Renal pelvis (tissue), 4 donors: ENCODE data around the gene B4GALT5. TPM values are rescaled to one million over a fixed set of nuclear protein-coding genes. Genes with fewer than 3 reads are reported as not detected.

Source experiments
- DNase-seq: peaks from one replicate; pipeline ENCODE4 v3.0.0-alpha.2; 2013
- polyA plus RNA-seq, 3 donors: library from polyadenylated mRNA; unstranded; fragments of 120-200 nt; gene quantifications; one replicate each; pipeline ENCODE4 v1.2.1, GENCODE V29; 2013; ENCODE audit not compliant: insufficient read length in 3 of 3

B4GALT5 gene
- polyA plus RNA-seq, 3 donors, result 46.5 to 51.9 (median 48.3) TPM

DNA sequence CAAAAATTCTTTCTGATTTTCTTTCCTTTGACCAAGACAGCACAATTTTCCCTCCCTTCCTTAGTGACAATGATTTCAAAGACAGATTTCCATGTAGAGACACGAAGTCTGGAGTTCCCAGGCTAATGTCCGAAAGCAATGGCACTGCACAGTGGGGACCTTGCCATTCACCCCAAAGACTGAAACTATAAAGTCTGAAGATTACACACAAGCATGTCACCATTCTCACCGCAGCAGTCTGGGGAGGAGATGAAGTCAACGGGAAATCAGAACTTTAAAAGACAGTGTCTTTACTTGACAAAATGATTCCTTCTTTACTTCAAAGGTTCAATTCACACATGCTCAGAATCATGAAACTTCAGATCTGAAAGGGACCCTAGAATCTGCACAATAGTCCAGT, 8.3 kb downstream of the B4GALT5 start:
- DNase-seq, result no peak

- DNase-seq, result no peak
These were observed 8.7 kb downstream of the B4GALT5 start for GRCh38 chr20:49704932-49705336.

GRCh38 chr20:49701916-49702315, 11.8 kb downstream of the B4GALT5 start:
- no peak for DNase-seq

DNA sequence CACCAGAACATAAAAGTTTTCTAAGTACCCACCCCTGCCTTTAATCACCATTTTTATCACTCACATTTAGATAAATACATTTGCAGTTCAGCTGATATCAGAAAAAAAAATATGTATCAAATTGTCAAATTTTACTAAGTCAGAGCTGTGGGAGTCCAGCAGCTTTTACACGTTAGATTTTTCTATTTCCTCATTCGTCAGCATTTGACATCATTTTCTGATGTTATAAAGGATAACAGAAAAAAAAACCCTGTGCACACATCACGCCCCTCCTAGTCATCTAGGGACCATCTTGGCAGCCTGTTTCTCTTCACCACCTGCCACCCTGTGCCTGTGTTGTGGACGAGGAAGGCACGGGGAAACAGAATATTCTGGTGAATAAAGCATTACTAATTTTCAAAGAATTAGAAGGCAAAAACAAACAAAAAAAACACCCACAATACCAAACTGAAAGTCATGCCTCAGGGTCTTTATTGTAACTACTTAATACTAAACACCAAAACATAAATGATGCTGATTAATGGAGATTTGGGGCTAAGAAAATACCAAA, 12.4 kb downstream of the B4GALT5 start:
- DNase-seq, result no peak

DNA sequence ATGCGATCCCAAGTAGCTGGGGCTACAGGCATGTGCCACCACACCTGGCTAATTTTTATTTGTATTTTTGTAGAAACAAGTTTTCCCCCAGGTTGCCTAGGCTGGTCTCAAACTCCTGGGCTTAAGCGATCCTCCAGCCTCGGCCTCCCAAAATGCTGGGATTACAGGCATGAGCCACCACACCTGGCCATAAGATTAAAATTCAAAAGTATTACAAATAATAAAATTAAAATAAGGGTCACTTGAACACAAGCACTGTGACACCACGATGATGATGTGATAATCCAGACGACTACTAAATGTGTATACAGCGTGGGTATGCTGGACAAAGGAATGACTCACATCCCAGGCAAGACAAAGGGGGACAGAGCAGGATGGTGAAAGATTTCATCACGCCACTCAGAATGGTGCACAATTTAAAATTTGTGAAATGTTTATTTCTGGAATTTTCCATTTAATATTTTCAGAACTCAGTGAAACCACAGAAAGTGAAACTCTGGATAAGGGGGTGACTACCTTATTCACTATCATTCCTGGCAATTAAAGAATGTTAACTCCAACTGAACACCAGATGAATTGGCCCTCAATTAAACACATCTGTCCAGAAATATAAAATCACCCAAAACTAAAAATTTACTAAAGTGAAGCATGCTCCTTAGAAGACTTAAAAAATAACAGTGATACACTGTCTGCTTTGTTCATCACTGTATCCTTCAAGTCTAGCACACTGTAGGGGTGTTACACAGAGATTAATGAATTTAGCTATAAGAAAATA, 13.1 kb downstream of the B4GALT5 start:
- DNase-seq, result no peak

GRCh38 chr20:49699200-49699992, 14.3 kb downstream of the B4GALT5 start:
- DNase-seq, result no peak

DNA sequence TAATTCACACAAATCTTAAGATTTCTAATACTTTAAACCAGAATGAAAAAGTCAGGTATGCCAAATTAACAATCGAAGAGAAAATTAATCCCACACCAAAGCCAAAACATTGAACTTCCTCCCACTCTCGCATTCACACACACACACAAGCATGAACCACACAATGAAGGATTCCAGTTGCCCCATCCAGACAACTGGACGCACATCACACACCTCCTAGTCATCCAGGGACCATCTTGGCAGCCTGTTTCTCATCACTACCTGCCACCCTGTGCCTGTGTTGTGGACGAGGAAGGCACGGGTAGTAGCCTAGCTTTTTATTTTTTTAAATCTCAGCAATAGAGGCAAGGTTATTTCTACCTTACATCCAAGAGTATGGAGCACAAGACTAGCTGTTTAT, 15.2 kb downstream of the B4GALT5 start:
- DNase-seq, result no peak

GRCh38 chr20:49697071-49697470, 16.6 kb downstream of the B4GALT5 start:
- DNase-seq, result no peak

GRCh38 chr20:49696594-49696993, 17.1 kb downstream of the B4GALT5 start:
- DNase-seq, result no peak

GRCh38 chr20:49695830-49696229, 17.8 kb downstream of the B4GALT5 start:
- no peak for DNase-seq

GRCh38 chr20:49694450-49695071, 19.1 kb downstream of the B4GALT5 start:
- no peak for DNase-seq

DNA sequence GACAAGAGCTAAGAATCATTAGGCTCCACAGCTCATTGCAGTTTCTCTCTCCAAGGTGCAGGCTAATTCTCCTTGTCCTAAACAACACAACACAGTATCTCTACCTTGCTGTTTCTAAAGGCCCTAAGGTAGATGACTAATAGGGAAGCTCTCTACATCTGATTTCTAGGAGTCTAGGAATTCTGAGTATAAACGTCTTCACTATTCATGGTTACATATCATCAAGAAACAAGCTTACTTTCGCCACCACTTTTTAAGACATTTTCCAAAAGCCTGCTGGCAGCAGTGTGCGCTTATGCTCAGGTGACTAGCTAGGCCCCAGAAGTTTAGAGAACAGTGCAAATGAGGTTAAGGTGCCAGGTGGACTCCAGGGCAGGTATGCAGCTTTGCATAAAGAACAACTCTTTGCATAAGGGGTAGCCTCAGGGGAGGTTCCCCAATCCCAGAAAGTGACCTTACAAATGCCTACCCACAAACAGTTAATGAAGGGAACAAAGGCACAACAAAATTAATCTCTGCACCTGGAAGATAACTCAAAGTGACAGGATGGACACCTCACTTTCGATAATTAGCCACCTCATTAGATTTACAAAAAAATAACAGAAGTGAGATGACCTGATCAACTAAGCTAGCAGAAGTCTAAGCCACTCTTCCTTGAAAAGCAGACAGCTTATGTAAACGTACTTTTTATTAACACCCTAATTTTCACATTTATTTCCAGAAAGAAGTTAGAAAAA, 20.1 kb downstream of the B4GALT5 start:
- no peak for DNase-seq

- DNase-seq, result no peak
These were observed 20.7 kb downstream of the B4GALT5 start for GRCh38 chr20:49692941-49693340.

GRCh38 chr20:49691818-49692568, 21.7 kb downstream of the B4GALT5 start:
- DNase-seq, result no peak

GRCh38 chr20:49690899-49691620, 22.6 kb downstream of the B4GALT5 start:
- no peak for DNase-seq

DNA sequence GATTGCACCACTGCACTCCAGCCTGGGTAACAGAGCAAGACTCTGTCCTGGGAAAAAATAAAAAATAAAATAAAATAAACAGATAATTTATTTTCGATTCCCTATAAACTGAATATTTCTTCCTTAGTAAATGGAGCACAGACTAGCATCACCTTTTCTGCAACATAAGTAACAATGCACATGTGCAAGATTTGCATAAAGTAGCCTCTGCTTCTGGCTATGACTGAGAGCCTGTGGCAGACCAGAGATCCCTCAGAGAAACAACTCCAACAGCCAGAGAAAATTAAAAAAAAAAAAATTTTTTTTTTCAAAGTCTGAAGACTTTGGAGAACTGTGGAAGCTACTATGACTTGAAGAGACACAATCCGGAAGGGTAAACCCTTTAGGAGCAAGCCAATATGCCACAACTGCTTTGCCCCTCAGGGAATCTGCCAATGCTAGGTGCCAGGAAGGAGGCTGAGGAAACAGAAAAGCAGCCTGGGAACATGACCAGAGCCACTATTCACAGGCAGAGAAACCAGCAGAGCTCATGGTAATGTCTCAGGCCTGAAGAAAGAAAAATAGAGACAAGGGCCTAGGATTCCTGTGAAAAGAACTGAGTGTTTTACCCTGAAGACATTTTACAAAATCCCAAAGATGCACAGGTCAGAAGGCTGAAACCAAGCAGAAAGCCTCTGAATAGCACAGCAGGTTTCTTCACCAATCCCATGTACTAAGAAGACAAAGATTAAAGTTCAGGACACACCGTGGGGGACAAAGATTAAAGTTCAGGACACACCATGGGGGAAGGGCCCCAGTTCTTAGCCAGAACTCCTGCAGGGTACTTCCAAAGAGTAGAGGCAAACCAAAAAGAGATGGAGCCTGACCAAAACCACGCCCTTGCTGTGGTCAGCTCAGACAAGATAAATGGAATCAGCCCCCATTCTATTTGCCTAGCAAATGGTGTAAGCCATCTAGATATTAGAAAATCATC, 25.8 kb downstream of the B4GALT5 start:
- DNase-seq, result no peak

DNA sequence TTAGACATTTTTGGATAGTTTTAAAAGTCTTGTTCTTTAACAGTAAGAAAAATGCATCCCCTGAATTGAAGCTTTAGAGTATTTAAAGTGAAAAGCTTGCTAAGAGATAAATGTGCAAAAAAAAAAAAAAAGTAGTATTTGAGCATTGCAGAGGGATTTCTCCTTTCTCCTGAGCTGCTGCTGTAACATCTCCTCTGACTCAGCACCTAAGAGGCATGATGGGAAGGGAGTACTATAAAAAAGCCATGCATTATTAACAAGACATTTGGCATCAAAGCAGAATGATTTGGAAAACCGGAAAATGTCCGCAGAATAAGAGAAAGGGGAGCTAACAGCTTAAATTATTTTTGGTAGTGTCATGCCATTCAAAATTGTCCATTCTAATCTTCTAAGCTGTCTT, 27.9 kb downstream of the B4GALT5 start:
- DNase-seq, result no peak

DNA sequence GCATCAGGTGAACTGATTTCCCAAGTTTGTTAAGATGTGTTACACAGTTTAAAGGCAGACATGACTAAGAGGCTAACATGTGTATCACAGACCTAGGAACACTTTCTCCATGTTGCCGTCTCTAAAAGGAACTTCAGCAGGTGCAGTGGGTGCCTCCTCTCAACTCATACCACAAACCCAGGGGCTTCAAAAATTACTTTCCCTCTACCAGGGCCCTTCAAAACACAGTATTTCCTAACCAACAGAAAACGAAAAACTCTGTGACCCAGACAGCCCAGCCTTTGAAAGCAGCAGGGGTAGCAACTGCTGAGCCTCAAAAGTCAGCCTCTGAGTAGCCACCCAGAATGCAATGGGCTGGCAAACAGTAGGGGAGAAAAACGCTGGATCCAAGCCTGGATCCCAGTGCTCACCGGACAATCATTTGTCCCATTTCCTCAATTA, 28.5 kb downstream of the B4GALT5 start:
- DNase-seq, result no peak
